Stimulated activated CD8-positive, alpha-beta memory T cell treated with anti-CD3 and anti-CD28 coated beads, Interleukin-4, amount 100 ng/mL, for 48 hours (primary cell): ENCODE measurements around the gene VAMP4.
"Not testable (repeated sequence)": the region's sequence is repeated elsewhere in the genome, so short reads cannot be mapped to it uniquely, and the experiment has no call there.

Experiments used
- DNase-seq: peaks from one replicate; pipeline ENCODE4 v3.0.0-alpha.2; 2020

VAMP4 gene

DNA sequence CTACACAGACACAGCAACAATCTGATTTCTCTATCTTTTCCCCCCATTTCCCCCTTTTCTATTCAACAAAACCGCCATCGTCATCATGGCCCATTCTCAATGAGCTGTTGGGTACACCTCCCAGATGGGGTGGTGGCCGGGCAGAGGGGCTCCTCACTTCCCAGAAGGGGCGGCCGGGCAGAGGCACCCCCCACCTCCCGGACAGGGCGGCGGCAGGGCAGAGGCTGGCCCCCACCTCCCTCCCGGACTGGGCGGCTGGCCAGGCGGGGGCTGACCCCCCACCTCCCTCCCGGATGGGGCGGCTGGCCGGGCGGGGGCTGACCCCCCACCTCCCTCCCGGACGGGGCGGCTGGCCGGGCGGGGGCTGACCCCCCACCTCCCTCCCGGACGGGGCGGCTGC is 48.3 kb downstream of the VAMP4 start:
- DNase-seq, result not testable (repeated sequence)

DNA sequence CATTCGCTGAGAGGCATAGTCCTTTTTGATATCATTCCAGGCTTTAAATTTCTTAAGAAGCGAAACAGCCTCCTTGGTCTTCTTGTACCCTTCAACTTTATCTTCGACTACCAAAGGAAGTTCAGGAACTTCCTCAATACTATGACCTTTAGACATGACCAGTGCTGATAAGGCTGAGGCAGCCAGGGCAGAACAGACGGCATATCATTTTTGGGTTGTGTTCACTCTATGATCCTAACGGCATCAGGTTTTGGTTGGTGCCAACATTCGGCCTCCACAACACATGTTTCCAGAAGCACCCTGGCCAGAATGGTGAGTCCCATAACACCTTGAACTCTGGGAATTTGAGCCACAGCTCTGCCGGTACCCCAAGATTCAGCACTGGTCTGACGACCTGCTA is 58.0 kb downstream of the VAMP4 start:
- no peak for DNase-seq

DNA sequence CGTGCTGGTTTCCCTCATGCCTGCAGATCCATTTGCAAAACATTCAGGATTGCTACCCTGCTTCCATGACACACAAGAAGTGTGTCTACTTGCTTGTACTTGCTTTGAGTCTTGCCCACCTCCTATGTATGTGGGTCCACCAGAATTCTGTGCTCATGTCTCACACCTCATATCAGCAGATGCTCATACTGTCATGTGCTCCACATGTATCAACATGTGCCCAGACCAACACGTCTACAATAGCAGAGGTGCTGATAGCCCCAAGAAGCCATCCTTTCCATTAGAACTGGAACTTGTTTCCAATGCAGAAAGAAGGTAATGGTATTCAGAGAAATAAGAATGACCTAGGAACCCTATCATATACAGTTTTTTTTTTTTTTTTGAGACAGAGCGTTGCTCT is 61.5 kb downstream of the VAMP4 start:
- DNase-seq, result no peak

DNA sequence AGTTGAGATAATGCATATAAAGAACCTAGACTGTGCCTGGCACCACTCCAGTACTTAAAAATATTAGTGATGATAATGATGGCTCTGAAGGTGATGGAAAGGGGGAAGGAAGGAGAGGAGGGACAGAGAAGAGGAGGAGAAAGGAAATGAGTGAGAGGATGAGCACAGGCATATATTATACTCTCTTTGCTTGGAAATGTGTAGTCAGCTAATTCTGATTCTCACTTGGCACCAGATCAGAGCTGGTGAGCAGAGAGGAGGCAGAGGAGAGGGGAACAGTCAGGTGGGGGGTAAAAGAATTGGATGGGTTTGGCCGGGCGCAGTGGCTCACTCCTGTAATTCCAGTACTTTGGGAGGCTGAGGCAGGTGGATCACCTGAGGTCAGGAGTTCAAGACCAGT is 65.0 kb downstream of the VAMP4 start:
- no peak for DNase-seq

DNA sequence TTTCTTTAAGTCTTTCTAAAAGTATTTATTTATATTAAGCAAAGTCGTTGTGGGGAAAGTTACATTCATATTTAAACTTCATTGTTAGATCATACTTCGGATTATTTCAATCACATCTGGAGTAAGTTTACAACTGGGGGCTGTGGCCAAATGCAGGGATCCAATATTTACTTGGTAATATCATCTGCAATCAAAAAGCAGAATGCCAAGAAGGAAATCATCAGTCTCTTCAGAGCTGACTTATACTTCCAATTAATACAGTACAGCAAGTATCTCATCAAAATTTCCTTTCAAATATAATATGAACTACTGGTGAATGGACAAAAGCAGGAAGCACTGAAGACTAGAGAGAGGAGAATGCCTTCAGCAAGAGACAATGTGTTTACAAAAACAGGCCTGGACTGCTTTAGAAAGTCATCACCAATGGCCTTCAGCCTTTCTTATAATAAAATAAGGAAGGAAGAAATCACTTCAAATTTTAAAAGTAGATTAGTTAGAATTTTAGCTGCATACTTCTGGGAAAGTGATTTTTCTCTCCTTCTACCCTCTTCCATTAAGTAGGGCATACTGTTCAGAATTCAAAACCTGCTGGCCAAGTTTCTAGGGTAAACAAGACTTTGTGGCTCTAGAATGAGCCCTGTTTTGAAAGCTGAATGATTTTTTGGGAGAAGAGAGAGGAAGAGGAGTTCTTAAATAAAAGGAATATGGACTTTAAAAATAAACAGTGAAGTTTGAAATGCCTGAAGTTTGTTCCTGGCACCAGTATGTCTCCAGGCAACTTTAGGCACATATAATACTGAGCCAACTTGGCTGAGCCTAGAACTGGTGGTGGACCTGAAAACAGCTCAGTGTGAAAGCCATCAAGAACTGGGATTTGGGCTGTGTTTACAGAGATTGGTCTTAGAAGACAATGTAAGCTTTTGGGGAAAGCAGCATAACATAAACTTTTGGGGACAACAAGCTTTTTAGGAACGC is 67.1 kb downstream of the VAMP4 start:
- DNase-seq, result no peak

DNA sequence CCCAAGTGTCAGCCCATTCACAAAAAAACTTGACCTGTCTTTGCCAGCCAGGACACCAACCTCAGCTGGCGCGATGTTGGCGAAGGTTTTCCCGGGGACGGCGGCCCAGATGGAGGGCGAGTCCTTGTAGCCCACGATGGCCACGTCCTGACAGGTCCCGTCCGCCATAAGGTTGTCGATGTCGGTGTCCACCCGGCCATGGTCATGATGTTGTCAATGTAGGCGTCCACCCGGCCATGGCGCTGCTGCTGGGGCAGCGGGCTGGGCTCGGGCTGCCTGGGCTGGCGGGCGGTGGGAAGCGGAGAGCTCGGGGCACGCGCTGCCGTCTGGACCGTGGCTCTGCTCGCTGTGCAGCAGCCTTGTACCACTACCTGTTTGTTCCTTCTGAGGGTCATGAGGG is 71.1 kb downstream of the VAMP4 start:
- no peak for DNase-seq

DNA sequence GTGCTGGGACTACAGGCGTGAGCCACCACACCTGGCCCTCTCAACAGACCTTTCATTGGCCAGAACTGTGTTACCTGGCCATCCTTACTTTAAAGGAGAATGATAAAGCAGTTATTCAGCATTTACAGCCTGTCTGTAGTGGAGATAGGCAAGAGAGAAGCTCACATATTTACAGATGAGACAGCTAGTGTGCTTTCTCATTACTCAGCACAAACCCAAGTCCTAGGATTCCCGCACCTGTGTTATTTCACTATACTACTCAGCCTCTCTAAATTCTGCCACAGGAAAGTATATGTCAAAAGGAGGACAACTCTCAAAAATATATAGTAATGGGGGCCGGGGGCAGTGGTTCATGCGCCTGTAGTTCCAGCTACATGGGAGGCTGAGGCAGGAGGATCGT is 73.5 kb downstream of the VAMP4 start:
- DNase-seq, result no peak

DNA sequence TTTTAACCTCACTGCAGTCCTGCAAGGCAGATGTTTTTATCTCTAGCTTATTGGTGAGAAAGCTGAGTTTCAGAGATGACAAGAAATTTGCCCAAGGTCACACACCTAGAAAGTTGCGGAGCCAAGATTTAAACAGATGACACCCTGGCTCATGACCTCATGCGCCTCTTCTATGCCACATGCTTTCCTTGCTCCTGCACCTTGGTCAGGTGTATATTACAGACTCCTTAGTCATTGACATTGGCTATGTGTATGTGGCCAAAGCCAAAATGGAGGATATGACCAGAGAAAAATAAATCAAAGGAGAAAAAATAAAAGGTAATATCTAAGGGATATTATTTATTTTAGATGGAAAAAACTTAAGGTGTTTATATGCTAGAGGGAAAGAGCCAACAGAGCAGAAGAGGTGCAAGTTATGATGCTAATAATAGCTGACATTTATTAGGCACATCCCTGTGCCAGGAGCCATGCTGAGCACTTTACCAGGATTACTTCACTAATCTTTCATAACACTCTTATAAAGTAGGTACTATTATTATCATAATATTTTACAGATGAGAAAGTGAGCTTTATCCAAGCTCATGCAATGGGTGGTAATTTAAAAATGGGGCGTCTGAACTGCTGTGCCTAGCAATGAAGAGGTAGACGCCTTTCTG is 75.6 kb downstream of the VAMP4 start:
- no peak for DNase-seq

DNA sequence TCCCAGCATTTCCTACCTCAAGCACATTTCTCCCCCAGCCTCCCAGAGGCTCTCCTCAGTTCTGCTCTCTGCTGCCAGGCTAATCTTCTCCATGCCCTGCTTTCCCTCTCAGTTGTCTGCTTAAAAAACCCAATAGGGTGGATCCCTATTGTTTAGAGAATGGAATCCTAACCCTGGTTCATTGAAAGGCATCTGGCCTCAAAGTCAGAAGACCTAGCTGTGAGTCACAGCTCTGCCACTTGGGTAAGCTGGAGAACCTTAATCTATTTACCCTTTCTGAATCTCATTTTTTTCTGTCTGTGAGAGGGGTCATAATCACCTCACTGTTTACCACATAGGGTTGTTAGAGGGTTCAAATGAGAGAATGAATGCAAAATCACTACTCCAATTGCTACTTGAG is 76.9 kb downstream of the VAMP4 start:
- DNase-seq, result no peak

DNA sequence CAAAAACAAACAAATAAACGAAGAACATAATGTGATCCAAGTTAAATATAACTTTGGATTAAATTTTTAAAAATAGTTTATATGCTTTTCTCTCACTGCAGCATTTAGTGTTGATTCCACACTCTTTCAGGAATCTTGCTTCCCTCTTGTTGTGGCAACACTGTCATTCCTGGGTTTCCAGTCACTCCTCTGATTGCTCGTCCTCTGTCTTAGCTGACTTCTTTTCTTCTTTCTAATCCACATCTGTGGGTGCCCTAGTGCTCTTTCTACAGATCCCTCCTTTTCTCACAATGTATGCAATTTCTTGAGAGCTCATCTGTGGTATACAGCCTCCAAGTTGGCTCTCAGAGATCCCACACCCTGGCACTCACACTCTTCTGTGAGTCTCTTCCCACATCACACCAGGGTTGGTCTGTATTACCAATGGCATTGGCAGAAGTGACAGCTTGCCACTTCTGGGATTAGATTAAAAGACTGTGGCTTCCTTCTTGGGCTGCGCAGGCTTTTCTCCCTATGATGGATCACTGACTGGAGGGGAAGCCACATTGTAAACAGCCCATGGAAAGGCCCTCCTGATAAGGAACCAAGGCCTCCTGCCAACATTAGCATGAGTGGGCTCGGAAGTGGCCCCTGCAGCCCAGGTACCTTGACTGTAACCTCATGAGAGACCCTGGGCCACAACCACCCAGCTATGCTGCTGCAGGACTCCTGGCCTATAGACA is 77.8 kb downstream of the VAMP4 start:
- no peak for DNase-seq

DNA sequence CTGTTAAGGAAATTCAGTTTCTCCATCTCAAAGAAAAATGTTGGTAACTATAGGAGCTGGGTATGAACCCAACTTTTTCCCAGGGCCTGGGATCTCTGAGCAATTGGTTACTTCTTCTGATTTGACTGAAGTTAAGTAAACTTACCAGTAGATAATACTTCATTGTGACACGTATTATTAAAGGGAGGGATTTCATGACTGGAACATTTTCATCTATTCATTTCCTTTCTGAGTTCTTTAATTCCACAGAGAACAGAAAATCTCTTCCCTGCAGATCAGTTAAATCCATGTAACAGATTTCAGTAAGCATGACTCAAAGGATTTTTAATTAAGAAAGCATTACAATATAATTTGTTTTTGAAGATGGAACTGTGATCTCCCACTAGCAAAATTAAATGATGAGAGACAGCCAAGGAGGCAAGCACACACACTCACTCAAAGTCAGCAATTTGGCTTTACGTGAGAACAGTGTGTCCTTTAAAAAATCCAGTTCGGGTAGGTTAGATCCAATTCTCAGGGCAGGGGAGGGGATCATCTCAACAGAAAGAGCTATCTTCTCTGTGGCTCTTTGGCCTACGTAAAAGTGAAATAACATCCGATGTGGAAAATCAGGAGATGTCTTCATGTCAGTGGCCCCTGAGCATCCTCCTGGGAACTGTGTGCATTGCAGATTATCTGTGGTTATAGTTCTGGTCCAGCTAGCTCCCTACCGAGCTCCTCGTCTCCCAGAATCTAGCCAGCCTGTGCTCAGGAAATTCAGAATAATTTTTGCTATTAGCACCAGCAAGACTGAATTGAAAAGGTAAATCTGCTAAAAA is 78.6 kb downstream of the VAMP4 start:
- DNase-seq, result no peak

DNA sequence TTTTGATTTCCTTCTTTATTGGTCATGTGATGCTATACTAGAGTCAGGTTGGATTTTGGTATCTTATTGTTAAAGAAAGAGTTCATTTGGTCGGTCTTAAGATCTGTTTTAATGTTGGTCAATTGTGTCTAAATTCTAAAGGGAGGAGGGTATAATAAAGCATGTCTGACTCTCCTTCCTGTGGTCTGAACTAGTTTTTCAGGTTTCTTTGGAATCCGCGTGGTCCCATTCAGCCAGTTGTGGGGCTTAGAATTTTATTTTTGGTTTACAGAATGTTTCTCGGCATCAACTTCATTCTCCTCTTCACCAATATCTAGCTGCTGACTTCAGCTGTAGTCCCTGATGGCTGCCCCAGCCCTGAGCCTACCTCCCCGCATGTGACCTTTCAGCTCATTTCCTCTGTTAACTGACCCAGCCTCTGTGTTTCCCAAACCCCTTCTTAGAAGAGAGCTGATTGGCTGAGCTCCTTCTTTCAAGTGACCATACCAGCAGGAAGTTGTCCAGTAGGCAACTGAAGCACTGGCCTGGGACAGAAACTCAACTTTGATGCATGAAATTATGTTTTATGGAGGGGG is 80.7 kb downstream of the VAMP4 start:
- DNase-seq, result no peak

DNA sequence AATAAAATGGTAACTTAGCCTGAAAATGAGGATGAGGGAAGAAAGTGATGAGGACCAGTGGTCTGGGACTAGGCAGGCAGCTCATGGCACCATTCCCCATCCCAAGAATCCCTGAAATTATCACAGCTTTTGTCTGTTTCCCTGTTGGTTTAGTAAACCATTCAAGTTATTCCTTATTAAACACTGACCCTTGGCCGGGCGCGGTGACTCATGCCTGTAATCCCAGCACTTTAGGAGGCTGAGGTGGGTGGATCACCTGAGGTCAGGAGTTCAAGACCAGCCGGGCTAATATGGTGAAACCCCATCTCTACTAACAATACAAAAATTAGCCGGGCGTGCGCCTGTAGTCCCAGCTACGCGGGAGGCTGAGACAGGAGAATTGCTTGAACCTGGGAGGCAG is 85.7 kb downstream of the VAMP4 start:
- not testable (repeated sequence) for DNase-seq

DNA sequence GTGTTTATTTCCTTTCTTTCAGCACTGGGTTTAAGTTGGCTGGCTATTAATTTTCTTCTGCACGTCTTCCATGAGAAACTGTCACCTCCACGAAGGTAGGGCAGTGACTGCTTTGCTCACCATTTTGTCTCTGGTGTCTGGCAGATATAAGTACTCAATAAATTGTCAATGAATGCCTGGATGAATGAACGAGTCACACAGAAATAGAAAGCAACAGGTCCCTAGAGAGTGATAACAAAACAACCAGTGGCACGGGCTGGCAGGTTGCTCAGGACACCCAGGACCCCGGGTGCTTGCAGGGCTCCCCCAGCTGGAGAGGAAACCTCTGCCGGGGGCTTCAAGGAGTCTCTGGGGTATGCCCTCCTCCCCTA is 86.1 kb downstream of the VAMP4 start:
- no peak for DNase-seq

DNA sequence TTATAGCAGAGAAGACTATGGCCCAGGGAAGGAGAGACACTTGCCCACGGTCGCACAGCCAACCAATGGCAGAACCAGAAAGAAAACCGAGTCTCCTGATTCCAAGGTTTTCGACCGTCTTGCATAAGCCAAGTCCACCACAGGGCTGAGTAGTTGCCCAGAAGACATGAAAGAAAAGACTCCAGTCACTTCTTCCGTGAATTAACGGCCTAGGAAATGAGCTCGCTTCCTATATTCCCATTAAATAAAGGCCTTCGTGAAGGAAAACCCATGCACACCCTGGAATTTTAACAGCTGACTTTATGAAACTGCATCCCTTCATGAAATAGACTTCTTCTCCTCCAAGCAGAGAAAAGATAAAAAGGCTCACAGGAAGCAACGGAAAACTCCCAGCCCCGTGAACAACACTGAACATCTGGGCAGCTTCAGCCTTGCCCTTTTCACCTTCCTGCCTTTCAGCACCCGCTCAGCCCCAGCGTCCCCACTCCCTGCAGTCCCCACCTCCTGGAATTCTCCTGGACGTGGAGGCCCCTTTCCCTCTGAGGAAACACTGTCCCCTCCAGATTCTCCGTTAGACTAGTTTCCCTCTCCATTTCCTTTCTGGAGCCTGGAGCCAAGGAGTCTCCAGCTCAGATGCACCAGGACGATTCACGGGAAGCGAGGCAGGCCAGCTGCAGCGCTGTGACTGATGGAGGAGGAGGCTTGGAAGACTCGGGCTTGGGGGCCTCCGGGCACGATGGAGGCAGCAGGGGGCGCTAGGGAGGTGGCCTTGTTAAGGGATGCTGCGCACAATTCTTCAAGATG is 86.7 kb downstream of the VAMP4 start:
- peak; percentile 91 for DNase-seq

DNA sequence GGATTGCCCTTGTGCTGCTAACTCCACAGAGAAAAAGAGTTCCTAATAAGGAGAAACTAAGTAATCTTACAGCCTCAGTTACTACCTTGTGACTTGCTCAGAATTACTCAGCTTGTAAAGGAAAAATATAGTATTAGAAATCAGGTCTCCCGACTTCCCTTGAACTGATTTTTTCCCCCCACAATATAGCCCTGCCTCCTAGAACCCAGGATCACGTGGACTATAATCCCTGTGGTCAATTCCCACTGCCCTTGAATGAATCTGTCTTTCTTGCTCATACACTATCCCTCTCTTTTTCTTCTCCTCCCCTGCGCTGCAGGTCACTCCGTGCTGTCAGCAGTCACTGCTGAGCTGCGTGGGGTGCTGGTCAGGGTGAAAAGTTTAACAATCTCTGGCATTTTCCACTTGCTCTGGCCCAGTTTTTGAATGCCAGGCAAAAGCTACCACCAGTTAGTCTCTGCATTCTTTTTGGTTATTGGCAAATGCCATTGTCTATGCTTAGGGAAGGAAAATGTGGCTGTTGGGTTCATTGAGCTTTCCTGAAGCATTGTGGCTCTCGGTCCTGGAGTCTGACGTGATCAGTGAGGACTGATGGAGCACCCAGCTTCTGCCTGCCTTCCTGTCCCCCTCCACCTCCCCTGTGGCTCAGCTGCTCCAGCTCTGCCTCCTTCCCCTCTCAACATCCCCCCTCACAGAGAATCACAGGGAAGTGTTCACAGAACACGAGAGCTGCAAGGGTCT is 87.5 kb downstream of the VAMP4 start:
- DNase-seq, result no peak

DNA sequence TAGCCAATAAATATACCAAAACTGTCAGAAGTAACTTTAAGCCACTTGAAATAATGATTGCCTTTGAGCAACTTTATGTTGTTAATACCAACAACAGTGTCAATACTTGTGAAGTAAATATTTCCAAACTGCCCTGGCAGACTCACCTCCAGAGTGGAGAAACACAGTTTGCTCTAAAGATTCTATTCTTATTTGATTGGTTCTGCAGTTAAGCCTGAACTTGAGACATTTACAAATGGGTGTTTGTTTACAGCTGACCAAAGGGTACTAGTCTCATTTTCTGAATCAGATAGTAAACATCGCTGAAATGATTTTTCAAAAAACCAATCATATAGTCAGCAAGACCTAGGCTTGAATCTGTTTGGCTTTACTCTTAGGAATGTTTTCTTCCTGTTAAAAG is 88.1 kb downstream of the VAMP4 start:
- DNase-seq, result no peak

DNA sequence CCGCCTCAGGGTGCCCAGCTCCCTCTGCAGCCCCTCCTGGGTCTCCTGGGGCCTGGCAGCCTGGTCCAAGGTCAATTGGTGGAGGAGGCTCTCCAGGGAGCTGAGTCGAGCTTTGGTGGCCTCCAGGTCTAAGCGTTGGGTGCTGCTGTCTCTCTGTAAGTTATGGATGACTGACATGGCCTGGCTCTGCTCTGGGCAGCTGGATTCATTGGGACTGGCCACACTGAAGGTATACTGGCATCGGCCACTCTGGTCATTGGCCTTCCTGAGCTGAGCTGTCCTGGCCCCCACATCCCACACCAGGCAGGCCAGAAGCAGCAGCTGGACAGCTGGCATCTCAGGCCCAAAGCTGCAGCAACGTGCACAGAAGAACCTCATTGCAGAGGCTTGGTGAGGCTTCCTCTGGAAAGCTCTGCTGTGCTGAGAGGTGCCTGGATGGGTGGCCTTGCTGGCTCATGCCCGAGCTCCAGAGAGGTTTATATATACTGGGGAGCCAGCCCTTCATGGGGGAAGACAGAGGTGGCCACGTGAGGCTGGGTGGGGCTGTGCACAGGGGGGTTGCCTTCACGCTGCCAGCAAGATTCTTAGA is 89.5 kb downstream of the VAMP4 start, which contains the start of gene MYOC:
Gene MYOC (minus strand): TSS at position 455 of the 589 bp plus-strand sequence. CDS start 77 bp downstream, at position 378.
- DNase-seq, result no peak
